GM21528 (cell line): ENCODE data around the gene WDR11.

Source experiments
- ATAC-seq: cut with Tn5 transposase; IDR thresholded peaks from one replicate; pipeline ENCODE4 v1.9.1; 2021; ENCODE audit warnings: mild to moderate bottlenecking, moderate library complexity; ENCODE audit not compliant: unreplicated experiment, low FRiP score

Gene WDR11, protein sequence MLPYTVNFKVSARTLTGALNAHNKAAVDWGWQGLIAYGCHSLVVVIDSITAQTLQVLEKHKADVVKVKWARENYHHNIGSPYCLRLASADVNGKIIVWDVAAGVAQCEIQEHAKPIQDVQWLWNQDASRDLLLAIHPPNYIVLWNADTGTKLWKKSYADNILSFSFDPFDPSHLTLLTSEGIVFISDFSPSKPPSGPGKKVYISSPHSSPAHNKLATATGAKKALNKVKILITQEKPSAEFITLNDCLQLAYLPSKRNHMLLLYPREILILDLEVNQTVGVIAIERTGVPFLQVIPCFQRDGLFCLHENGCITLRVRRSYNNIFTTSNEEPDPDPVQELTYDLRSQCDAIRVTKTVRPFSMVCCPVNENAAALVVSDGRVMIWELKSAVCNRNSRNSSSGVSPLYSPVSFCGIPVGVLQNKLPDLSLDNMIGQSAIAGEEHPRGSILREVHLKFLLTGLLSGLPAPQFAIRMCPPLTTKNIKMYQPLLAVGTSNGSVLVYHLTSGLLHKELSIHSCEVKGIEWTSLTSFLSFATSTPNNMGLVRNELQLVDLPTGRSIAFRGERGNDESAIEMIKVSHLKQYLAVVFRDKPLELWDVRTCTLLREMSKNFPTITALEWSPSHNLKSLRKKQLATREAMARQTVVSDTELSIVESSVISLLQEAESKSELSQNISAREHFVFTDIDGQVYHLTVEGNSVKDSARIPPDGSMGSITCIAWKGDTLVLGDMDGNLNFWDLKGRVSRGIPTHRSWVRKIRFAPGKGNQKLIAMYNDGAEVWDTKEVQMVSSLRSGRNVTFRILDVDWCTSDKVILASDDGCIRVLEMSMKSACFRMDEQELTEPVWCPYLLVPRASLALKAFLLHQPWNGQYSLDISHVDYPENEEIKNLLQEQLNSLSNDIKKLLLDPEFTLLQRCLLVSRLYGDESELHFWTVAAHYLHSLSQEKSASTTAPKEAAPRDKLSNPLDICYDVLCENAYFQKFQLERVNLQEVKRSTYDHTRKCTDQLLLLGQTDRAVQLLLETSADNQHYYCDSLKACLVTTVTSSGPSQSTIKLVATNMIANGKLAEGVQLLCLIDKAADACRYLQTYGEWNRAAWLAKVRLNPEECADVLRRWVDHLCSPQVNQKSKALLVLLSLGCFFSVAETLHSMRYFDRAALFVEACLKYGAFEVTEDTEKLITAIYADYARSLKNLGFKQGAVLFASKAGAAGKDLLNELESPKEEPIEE

DNA sequence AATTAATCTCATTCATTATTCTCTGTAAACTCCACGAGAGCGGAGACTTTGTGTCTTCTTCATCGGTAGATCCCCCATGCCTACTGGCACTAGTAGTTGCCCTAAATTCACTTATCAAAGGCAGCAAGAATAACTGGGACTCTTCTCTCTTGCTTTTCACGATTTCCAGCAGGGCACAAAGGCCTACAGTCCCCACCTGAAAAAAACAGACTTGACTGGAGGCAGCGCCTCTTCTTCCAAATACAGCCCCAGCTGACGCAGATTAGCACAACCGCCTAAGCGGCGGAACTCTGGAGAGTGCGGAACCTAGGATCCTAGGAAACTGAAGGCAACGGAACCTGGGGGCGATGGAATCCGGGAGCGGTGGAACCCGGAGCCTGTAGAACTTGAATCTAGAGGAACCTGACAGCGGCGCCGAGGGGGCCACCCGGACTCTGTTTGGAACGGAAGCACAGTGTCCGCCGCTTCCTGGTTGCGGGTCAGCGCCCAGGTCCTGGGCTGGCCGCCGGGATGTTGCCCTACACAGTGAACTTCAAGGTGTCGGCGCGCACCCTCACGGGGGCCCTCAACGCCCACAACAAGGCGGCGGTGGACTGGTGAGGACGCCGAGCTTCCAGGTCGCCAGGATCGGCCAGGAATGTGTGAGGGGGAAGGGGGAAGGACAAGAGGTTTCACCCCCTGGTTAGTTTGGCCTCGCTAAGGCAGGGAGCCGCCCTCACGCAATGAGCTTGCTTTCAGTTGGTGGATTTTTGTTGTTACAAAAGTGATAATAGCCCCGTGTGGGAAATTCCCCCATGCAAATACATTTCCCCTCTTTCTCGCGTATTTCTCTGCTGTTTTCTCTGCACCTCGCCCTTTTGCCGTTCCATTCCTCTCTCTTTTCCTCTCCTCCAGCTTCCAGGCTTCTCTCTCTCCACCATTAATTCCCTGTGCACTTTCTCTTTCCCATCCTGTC is at the start of gene WDR11:
Gene WDR11 (plus strand): TSS at position 452 of the 955 bp plus-strand sequence. CDS start 59 bp downstream, at position 511.
- peak; percentile 98 for ATAC-seq

DNA sequence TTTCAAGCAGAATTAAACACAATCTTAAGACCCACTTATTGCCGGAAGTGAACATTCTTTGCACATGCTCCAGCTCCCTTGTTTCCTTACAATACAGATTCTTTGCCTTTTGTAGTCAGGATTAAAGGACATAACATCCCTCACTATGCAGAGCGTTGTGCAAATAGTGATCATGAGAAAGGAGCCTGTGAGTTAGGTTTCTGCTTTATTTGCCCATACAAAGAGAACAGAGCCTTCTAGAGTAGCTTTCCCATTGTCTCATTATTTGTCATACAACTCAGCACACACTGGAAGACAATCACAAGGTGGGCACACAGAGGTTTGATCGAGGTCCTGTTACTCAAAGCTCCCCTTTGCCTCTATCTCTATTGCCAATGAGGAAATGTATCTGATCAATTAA is 48.2 kb upstream of the WDR11 start:
- ATAC-seq, result no peak

DNA sequence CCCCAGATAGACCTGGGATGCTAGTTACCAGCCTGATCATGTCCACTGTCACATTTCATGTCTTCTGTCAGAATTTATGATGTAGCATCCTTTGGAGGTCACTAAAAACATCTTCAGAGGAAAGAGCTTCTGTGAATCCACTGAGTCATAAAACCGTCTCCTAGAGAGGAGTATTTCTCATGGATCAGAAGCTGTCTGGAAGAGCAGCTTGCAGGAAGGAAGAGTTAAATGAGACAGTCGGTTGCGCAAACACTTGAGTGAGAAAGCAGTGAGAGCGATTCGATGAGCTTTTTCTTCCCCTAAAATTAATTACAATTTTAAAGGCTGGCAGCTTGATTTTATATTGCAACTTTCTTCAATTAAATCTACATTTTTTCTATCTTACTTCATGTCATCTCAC is 47.2 kb upstream of the WDR11 start:
- no peak for ATAC-seq

DNA sequence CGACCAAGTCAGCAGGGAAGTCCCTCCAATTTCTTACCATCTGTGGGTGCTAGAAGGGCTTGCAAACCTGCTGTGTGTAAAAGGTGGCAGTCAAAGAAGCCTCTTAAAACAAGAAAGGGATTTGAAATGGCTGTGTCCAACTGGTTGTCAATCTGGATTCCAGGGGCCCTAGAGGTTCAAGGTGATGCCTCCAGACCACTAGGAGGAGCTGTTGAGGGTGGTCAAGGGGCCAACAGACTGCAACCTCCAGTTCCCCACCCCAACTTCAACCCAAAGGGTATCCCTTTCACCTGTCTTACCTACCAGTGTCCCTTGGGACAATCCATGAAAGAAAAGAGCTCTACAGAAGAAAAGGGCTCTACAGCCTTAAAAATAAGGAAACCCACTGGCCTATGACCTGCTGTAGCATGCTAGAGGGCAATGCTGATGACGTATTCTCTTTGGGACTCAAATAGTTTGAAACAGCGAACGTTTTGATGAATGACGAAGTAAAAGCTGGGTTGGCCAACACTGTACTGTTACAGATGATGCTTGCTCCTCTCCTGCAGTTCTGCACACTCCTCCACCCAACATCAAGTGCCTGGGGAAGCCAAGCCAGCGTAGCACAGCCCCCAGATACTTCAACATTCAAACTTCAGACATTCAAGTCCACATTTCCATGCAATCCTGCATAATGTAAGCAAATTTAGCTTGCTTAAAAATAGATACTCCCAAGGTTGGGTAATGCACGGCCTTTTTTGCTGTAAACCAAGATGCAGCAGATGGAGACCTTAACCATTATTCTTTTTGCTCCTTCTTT is 45.9 kb upstream of the WDR11 start:
- no peak for ATAC-seq

DNA sequence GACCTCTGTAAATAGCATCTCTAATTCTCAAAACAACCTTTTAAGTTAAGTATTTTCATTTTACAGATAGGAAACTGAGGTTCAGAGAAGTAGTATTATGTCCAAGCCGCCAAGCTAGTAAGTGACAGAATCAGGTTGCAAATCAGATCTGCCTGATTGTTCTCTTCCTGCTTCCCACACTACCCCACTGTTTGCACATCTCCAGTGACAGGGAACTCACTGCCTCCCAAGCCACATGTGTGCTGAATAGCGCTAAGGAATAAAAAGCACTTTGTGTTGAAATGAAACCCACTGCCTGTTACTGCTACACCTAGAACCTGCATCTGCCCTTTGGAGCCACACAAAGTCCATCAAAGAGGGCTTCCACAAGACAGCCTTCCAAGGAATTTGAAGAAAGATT is 45.1 kb upstream of the WDR11 start:
- ATAC-seq, result no peak

DNA sequence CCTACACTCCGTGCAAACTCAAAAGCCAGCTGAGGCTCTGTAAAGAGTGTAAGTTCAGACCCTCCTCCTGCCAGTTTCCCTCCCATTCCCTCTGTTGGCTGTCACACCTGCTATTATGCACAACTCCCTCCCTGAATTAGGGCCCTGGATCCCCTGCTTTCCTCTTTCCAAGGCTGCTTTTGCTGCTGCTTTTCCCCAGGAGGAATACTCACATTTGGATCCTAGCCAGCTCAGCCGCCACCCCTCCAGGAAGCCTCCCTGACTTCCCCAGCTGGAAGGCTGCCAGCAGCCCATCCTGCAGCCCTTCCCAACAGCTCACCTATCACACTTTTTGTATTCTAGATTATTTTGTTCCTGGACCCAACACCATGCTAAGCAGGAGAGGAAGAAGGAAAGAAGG is 40.9 kb upstream of the WDR11 start:
- ATAC-seq, result no peak

DNA sequence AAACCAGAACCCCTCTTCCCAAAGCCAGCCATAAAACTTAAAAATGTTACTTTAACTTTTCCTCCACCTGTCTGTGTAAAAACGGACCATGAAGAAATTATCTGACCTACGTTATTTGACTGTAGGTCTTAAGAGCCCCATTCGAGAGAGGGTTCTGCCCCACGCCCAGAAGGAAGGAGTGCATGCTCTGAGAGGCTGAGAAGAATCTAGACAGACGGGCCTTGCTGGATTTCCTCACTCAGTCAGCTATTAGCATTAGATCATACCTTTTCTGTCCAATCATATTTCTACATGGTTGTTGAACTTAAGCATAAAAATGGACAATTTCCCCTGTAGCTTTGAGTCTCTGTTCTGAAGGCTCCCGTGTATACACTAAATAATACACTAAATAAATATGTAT is 38.1 kb upstream of the WDR11 start:
- ATAC-seq, result no peak

DNA sequence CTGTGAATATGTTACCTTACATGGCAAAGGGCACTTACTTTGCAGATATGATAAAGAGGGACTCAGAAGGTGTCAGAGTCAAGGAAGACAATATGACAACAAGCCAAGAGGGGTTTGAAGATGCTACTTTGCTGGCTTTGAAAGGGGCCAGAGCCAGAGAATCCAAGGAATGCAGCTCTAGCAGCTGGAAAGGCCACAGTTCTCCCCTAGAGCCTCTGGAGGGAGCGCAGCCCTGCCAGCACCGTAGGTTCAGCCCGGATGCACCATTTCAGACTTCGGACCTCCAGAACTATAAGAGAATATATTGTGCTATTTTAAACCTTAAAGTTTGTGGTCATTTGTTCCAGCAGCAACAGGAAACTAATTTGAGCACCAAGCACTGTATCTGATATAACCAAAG is 32.9 kb upstream of the WDR11 start:
- ATAC-seq, result no peak

DNA sequence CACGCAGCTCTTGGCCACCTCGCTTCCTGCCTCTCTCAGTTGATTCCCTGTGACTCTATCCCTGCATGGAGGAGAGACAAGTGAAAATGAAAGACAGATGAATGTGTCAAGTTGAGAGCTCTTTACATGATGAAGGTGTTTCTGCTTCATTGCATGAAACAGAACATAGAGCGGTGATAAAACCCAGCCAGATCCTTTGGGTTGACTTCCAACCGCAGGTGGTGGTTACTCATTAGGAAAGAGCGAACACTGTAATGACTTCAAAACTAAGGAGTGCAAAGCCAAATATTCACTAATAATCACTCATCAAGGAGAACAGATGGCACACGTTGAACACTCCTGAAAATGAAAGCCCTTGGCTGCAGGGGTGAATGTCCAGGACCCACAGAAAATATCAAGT is 31.8 kb upstream of the WDR11 start:
- no peak for ATAC-seq

DNA sequence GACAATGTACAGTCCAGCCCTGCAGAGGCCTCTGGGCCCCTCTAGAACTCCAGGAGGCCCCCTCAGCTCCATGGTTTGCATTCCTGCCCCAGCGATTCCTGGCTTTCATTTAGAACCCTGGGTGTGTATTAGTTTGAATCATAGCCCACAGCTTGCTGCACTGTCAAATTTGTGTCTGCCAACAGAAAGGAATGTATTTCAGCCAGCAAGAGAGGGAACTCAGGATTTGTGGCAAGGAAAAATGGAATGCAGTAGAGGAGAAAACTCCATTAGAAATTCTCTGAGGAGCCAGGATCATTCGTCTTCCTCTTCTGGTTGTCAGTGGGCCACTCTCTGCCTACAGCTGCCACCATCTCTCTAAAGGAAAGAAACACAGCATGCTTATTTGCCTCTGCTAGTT is 27.9 kb upstream of the WDR11 start:
- no peak for ATAC-seq

DNA sequence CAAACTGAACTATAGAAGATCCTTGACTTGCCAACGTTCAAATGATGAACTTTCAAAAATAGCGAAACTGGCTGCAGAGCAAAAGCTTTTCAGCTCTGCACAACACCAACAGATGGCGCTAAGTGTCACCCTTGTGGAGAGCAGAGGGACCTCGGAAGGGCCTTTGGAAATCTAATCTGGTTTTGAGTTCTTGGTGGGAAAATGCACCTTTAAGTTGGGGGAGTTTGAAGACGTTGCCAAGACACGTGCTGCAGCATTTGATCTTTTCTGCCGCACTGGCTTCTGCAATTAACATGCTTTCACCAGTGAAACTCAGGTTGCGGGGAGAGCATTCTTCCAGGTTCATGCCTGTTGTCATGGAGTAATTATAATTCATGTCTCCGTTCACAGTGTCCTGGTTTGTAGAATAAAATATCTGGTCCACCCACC is 26.3 kb upstream of the WDR11 start:
- ATAC-seq, result no peak

DNA sequence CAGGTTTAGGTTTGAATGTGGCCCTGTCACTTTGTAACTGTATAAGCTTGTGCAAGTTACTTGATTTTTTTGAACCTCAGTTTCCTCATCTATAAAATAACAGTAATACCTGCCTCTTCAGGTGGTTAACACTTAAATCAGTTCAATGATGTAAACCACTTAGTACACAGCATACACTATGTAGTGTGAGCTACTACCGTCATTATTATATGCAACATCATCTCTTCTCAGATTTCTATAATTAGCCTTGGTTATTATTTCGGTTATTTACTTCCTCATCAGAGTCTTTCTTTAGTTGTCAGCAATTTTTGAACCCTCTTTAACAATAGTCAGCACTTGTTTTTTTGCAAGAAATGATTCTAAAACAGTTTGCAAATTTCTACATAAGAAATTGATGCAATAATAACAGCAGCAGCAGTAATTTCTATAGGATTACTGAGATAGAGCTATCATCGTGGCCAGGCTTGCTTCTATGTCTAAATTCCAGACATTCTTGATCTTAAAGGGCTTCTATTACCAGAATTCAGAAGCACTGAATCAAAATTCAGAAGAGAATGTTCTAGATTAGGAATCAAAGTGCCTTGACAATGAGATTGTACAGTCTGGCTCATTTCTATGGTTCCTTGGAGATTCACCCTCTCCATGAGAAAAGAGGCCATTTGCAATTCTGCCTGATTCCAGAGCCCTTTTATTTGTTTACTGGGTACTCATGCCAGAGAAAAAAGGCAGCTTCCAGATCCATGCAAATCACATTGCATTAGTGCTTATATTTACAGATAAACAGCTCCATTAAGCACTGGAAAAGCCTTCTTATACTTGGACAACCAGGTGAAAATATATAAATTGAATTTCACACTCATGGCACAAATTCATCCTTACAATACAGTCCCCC is 25.0 kb upstream of the WDR11 start:
- ATAC-seq, result no peak

DNA sequence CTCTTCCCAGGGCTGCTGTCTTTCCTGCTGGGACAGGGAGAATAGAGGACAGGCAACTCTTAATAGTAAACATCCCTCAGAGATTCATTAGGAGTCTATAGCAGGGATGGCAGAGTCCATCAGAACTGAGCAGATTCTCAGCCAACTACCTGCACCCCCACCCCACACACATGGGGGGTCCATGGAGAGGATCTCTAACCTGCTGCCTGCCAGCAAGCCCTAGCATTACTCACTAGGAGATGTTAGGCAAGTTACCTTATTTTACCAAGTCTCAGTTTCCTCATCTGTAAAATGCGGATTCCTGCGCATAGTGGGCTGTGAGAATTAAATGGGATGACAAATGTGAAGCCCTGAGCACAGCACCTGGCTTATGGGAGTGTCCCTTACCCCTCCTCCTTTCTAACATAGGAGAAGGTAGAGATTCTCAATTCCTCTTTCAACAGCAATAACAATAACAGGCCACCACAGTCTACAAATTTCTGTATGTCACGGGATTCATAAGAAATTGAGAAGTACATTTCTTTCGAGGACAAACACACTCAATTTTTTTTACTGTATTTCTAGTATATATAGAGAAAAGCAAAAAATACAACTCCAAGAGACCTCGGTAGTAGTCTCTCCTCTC is 23.8 kb upstream of the WDR11 start:
- peak; percentile 70 for ATAC-seq

DNA sequence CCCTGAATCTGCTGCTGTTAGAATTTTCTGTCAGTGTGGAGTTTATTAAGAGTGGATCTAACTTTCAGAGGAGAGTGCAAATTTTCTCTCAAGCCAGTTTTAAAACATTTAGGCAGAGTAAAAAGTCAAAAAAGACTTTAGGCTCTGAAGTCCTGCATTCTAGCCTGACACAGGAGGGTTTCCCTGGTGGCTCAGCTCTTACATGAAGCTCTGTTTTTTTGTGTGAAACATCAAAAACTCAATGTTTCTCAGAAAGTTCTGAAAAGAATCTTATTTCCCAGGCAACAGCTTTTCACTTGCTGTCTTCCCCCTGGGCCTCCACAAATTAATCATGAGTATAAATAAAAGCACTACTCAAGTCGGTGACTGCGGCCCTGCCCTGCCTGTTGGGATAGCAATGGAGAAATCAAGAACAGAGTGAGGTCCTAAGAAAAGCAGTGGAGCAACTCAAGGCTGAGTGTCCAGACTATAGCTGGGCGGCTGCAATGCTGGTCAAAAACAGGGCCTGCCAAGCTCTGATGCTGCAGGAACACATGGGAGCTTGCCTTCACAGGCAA is 22.3 kb upstream of the WDR11 start:
- no peak for ATAC-seq

DNA sequence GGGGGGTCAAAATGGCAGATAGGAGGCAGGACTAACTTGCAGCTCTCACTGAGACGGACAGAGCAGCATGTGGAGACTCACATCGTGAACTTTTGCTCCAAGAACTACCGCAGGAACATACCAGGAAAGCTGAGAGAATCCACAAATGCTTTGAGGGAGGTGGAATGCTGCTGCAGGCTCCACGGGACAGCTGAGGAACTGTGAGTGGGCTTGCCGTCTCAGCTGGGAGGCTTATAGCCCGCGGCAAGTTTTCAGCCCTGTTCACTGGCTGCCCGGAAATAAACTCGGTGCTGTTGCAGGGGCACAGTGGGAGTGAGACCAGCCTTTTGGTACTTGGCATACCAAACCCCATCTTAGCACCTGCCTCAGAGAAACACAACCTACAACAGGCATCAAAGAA is 19.1 kb upstream of the WDR11 start:
- no peak for ATAC-seq

DNA sequence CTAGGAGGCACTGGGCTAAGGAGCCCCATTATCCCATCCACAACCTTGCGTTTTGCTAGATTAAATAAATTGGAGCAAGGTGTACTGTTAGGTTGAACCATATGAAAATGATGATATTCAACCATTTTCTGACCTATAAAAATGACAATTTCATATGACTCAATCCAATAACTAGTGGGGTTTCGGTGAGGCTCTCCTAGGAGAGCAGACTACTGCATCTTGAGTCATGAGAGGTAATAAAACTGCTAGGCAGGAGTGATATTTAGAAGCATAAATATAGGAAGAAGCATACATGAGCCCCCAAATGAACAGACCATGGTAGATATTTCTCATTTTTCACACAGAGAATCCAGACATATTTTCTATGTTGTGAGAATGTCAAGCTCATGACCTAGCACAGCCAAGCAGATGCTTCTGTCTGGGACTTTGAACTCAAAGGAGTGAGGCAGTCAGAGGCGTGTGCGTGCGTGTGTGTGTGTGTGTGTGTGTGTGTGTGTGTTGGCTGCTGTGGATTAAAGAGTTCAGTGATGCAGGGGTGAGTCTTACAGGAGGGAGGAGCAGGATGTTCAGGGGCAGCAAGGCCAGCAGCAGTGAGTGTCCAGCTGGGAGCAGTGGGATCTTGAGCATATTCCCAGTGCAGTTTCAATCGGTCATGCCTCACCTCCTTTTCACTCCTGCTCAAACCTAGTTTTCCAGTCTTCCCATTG is 17.8 kb upstream of the WDR11 start:
- ATAC-seq, result no peak

DNA sequence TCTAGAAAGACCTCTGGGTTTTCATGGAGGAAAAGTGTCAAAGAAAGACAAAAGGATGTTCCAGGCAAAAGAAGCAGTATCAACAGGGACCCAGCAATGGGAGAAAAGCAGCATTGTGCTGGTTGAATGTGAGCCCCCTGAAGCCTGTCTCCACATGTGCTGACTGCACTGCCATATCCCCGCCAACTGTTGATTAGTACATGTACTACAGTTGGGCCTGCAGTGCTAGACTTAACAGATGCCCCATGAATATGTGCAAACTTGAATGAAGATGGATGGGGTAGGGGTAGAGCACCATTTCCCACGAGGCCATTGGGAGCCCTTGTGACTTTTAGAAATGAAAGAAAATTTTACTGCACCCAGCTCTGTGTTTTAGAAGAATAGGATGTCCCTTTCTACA is 15.6 kb upstream of the WDR11 start:
- ATAC-seq, result no peak
